WTC11 (cell line): Measurements from ENCODE around the gene RPUSD3.

Source experiments
- ATF2 ChIP-seq: sonication (generic); formaldehyde crosslinking; IDR thresholded peaks from 2 replicates; pipeline ENCODE4 v1.8.1; 2022; ENCODE audit warnings: low read depth, missing genetic modification reagents, borderline replicate concordance
- CREB1 ChIP-seq: sonication (generic); formaldehyde crosslinking; IDR thresholded peaks from 2 replicates; pipeline ENCODE4 v1.8.0; 2023; ENCODE audit warnings: mild to moderate bottlenecking, missing genetic modification reagents
- CTCF ChIP-seq: fragments of 200-600 bp; IDR thresholded peaks from 2 replicates; pipeline ENCODE4 v1.8.0; 2022; ENCODE audit warnings: antibody characterized with exemption
- ETV6 ChIP-seq: sonication (generic); formaldehyde crosslinking; IDR thresholded peaks from 2 replicates; pipeline ENCODE4 v1.8.1; 2022; ENCODE audit warnings: mild to moderate bottlenecking, missing genetic modification reagents
- GABPB1 ChIP-seq: sonication (generic); formaldehyde crosslinking; IDR thresholded peaks from 2 replicates; pipeline ENCODE4 v1.8.1; 2023; ENCODE audit warnings: mild to moderate bottlenecking, missing genetic modification reagents
- IRF1 ChIP-seq: sonication (generic); formaldehyde crosslinking; IDR thresholded peaks from 2 replicates; pipeline ENCODE4 v1.8.0; 2023; ENCODE audit warnings: missing genetic modification reagents
- IRF2 ChIP-seq: sonication (generic); formaldehyde crosslinking; IDR thresholded peaks from 2 replicates; pipeline ENCODE4 v1.8.0; 2022; ENCODE audit warnings: low read depth, missing genetic modification reagents, borderline replicate concordance
- MAX ChIP-seq: sonication (generic); formaldehyde crosslinking; IDR thresholded peaks from 2 replicates; pipeline ENCODE4 v1.8.0; 2022; ENCODE audit warnings: mild to moderate bottlenecking, missing genetic modification reagents
- NR3C1 ChIP-seq: sonication (generic); formaldehyde crosslinking; conservative IDR thresholded peaks from 2 replicates; pipeline ENCODE4 v1.8.1; 2023; ENCODE audit warnings: low read depth, mild to moderate bottlenecking, missing genetic modification reagents
- RELA ChIP-seq: sonication (generic); formaldehyde crosslinking; IDR thresholded peaks from 2 replicates; pipeline ENCODE4 v1.8.1; 2022; ENCODE audit warnings: missing genetic modification reagents, mild to moderate bottlenecking, borderline replicate concordance
- USF2 ChIP-seq: sonication (generic); formaldehyde crosslinking; IDR thresholded peaks from 2 replicates; pipeline ENCODE4 v1.8.1; 2023; ENCODE audit warnings: mild to moderate bottlenecking, missing genetic modification reagents, moderate library complexity
- ZNF317 ChIP-seq: sonication (generic); formaldehyde crosslinking; IDR thresholded peaks from 2 replicates; pipeline ENCODE4 v1.8.1; 2023; ENCODE audit warnings: low read depth, mild to moderate bottlenecking, moderate library complexity, missing genetic modification reagents, borderline replicate concordance

GRCh38 chr3:9806688-9807589 is 36.9 kb downstream of the RPUSD3 start:
- TF ChIP-seq USF2 (CRISPR knock-in tag) (no peak), RELA (CRISPR knock-in tag) (no peak), GABPB1 (CRISPR knock-in tag) (no peak), CTCF (no peak), IRF1 (CRISPR knock-in tag) (no peak), CREB1 (CRISPR knock-in tag) (no peak), NR3C1 (CRISPR knock-in tag) (no peak), MAX (no peak), ETV6 (CRISPR knock-in tag) (no peak), IRF2 (CRISPR knock-in tag) (no peak), ZNF317 (CRISPR knock-in tag) (no peak), ATF2 (CRISPR knock-in tag) (no peak)
